WTC11 (cell line): ENCODE measurements around the gene MCF2L. TPM values are rescaled to one million over a fixed set of nuclear protein-coding genes. Genes with fewer than 3 reads are reported as not detected.

Experiments used
- ATAC-seq: fragments of 200-7000 bp; cut with Tn5 transposase; 2 replicates; pipeline ENCODE4 v1.10.0; 2021; ENCODE audit warnings: mild to moderate bottlenecking, moderate library complexity
- CTCF ChIA-PET: fragments of 300-600 bp; sonication (Branson Sonifier 250); formaldehyde crosslinking; loops from one replicate; lab custom pipeline; 2021; ENCODE audit warnings: antibody characterized with exemption; lab: Charles Lee
- POLR2A ChIA-PET: fragments of 350-600 bp; sonication (Branson Sonifier 250); formaldehyde crosslinking; loops from one replicate; lab custom pipeline; 2021; ENCODE audit warnings: antibody characterized with exemption; lab: Charles Lee
- DNase-seq: peaks from one replicate; pipeline ENCODE4 v3.0.0; 2021; ENCODE audit warnings: low spot score
- H3K27ac Mint-ChIP-seq: 2 replicates; pipeline ENCODE4 v1.8.0; 2021; ENCODE audit warnings: mixed read lengths
- H3K27me3 Mint-ChIP-seq: 2 replicates; pipeline ENCODE4 v1.8.0; 2021; ENCODE audit warnings: low read depth, mild to moderate bottlenecking, moderate library complexity, mixed read lengths
- H3K36me3 Mint-ChIP-seq: 2 replicates; pipeline ENCODE4 v1.8.0; 2021; ENCODE audit warnings: mixed read lengths
- H3K4me1 Mint-ChIP-seq: 2 replicates; pipeline ENCODE4 v1.8.0; 2022; ENCODE audit warnings: mixed read lengths
- H3K4me3 Mint-ChIP-seq: 2 replicates; pipeline ENCODE4 v1.8.0; 2021; ENCODE audit warnings: mild to moderate bottlenecking, moderate library complexity, mixed read lengths
- H3K9me3 Mint-ChIP-seq: 2 replicates; pipeline ENCODE4 v1.8.0; 2021; ENCODE audit warnings: mixed read lengths
- AFF4 ChIP-seq: sonication (generic); formaldehyde crosslinking; IDR thresholded peaks from 2 replicates; pipeline ENCODE4 v1.8.1; 2023; ENCODE audit warnings: mild to moderate bottlenecking, missing genetic modification reagents, borderline replicate concordance
- ATF3 ChIP-seq: sonication (generic); formaldehyde crosslinking; conservative IDR thresholded peaks from 2 replicates; pipeline ENCODE4 v1.8.1; 2022; ENCODE audit warnings: mild to moderate bottlenecking, missing genetic modification reagents
- CREB1 ChIP-seq: sonication (generic); formaldehyde crosslinking; IDR thresholded peaks from 2 replicates; pipeline ENCODE4 v1.8.0; 2023; ENCODE audit warnings: mild to moderate bottlenecking, missing genetic modification reagents
- E2F4 ChIP-seq: sonication (generic); formaldehyde crosslinking; IDR thresholded peaks from 2 replicates; pipeline ENCODE4 v1.8.1; 2022; ENCODE audit warnings: low read depth, mild to moderate bottlenecking, moderate library complexity, missing genetic modification reagents, borderline replicate concordance
- ELF4 ChIP-seq: sonication (generic); formaldehyde crosslinking; IDR thresholded peaks from 2 replicates; pipeline ENCODE4 v1.8.1; 2022; ENCODE audit warnings: low read depth, mild to moderate bottlenecking, moderate library complexity, missing genetic modification reagents
- EMX1 ChIP-seq: fragments of 250-450 bp; sonication (Bioruptor Pico); IDR thresholded peaks from 2 replicates; pipeline ENCODE4 v1.8.0; 2021; ENCODE audit warnings: mild to moderate bottlenecking
- ERG ChIP-seq: fragments of 250-450 bp; sonication (Bioruptor Pico); IDR thresholded peaks from 2 replicates; pipeline ENCODE4 v1.8.0; 2021; ENCODE audit warnings: mild to moderate bottlenecking
- FOXP4 ChIP-seq: sonication (generic); formaldehyde crosslinking; IDR thresholded peaks from 2 replicates; pipeline ENCODE4 v1.8.0; 2022; ENCODE audit warnings: mild to moderate bottlenecking, missing genetic modification reagents
- JAZF1 ChIP-seq: fragments of 250-450 bp; sonication (Bioruptor Pico); IDR thresholded peaks from 2 replicates; pipeline ENCODE4 v1.9.0; 2021; ENCODE audit warnings: moderate library complexity, mild to moderate bottlenecking, inconsistent platforms
- MYBL2 ChIP-seq: sonication (generic); formaldehyde crosslinking; IDR thresholded peaks from 2 replicates; pipeline ENCODE4 v1.8.1; 2023; ENCODE audit warnings: mild to moderate bottlenecking, moderate library complexity, missing genetic modification reagents
- NFATC4 ChIP-seq: fragments of 250-450 bp; sonication (Bioruptor Pico); IDR thresholded peaks from 2 replicates; pipeline ENCODE4 v1.9.0; 2021; ENCODE audit warnings: mild to moderate bottlenecking
- NR2C2 ChIP-seq: sonication (generic); formaldehyde crosslinking; IDR thresholded peaks from 2 replicates; pipeline ENCODE4 v1.8.0; 2022; ENCODE audit warnings: mild to moderate bottlenecking, missing genetic modification reagents
- TEAD1 ChIP-seq: sonication (generic); formaldehyde crosslinking; IDR thresholded peaks from 2 replicates; pipeline ENCODE4 v1.8.0; 2022; ENCODE audit warnings: mild to moderate bottlenecking, missing genetic modification reagents
- TP53 ChIP-seq: sonication (generic); formaldehyde crosslinking; IDR thresholded peaks from 2 replicates; pipeline ENCODE4 v1.8.1; 2023; ENCODE audit warnings: mild to moderate bottlenecking, missing genetic modification reagents
- ZBTB21 ChIP-seq: sonication (generic); formaldehyde crosslinking; IDR thresholded peaks from 2 replicates; pipeline ENCODE4 v1.8.1; 2023; ENCODE audit warnings: mild to moderate bottlenecking, missing genetic modification reagents, borderline replicate concordance
- ZNF219 ChIP-seq: sonication (generic); formaldehyde crosslinking; IDR thresholded peaks from 2 replicates; pipeline ENCODE4 v1.8.0; 2023; ENCODE audit warnings: missing genetic modification reagents, mild to moderate bottlenecking, borderline replicate concordance
- ZNF263 ChIP-seq: sonication (generic); formaldehyde crosslinking; IDR thresholded peaks from 2 replicates; pipeline ENCODE4 v1.8.1; 2022; ENCODE audit warnings: low read depth, mild to moderate bottlenecking, moderate library complexity, missing genetic modification reagents
- total RNA-seq: library from RNA; stranded (reverse); gene quantifications from 3 replicates; pipeline ENCODE4 v1.2.3, GENCODE V29; 2021

The MCF2L gene
- total RNA-seq, 1 experiment from 2014 or later, result 34.8 TPM

GRCh38 chr13:112958127-112958989 is 10.7 kb upstream of the MCF2L start:
- Mint-ChIP-seq H3K27ac (0 out of 2 replicates have a peak overlapping the region, but pooled peaks have one; percentile 12), H3K4me3 (no peak overlapping the region), H3K36me3 (no peaks in the 10 kb centered on the region), H3K4me1 (peaks cover 14% of the 10 kb centered on the region), H3K9me3 (no peaks in the 10 kb centered on the region), H3K27me3 (no peaks in the 10 kb centered on the region)
- DNase-seq (no peak), ATAC-seq (no peak)
- TF ChIP-seq EMX1 (CRISPR knock-in tag) (no peak), ELF4 (no peak), E2F4 (CRISPR knock-in tag) (no peak), JAZF1 (CRISPR knock-in tag) (no peak)
- ChIA-PET POLR2A (no interaction called here), CTCF (interaction anchor here (2.2 kb wide), 1 partner anchor 71 kb away, joined by 13 read pairs; no protein-coding TSS in a partner anchor)

- Mint-ChIP-seq H3K36me3 (no peaks in the 10 kb centered on the region), H3K4me3 (no peak overlapping the region), H3K9me3 (no peaks in the 10 kb centered on the region), H3K4me1 (peaks cover 10% of the 10 kb centered on the region), H3K27me3 (no peaks in the 10 kb centered on the region), H3K27ac (no peak overlapping the region)
- TF ChIP-seq ZNF263 (CRISPR knock-in tag) (no peak), TP53 (no peak), NR2C2 (no peak), ELF4 (no peak), MYBL2 (CRISPR knock-in tag) (no peak)
- ATAC-seq (no peak), DNase-seq (no peak)
- CTCF ChIA-PET, result no interaction called here
- POLR2A ChIA-PET, result no interaction called here
Observed at GRCh38 chr13:112959206-112959605, 9.8 kb upstream of the MCF2L start.

GRCh38 chr13:112959701-112960542 is 9.1 kb upstream of the MCF2L start:
- H3K27ac Mint-ChIP-seq, result no peak overlapping the region; the same call in 1 of the 2 replicates
- POLR2A ChIA-PET, result no interaction called here
- TF ChIP-seq FOXP4 (CRISPR knock-in tag) (no peak), ZBTB21 (CRISPR knock-in tag) (no peak), CREB1 (CRISPR knock-in tag) (no peak), AFF4 (CRISPR knock-in tag) (no peak), ERG (no peak), TP53 (no peak), TEAD1 (CRISPR knock-in tag) (no peak), E2F4 (CRISPR knock-in tag) (no peak), ZNF219 (no peak), ATF3 (CRISPR knock-in tag) (no peak), NFATC4 (CRISPR knock-in tag) (no peak), EMX1 (CRISPR knock-in tag) (no peak)

More at GRCh38 chr13:112959701-112960542, 9.1 kb upstream of the MCF2L start:
- Mint-ChIP-seq H3K4me1 (peaks cover 10% of the 10 kb centered on the region), H3K9me3 (no peaks in the 10 kb centered on the region), H3K27me3 (no peaks in the 10 kb centered on the region), H3K36me3 (no peaks in the 10 kb centered on the region), H3K4me3 (no peak overlapping the region)
- no peak for ATAC-seq
- CTCF ChIA-PET, result no interaction called here
- no peak for DNase-seq
